ENCODE results near the gene TAF6. TPM values are rescaled to one million over a fixed set of nuclear protein-coding genes. Genes with fewer than 3 reads are reported as not detected.

The TAF6 gene
- total and polyA plus RNA-seq, 2 of the 4 experiments (the other 2 are of a cell fraction), result 11.3 to 55.3 TPM

GRCh38 chr7:100155553-100156317, 36.6 kb upstream of the TAF6 start:
- H3K9ac ChIP-seq (ENCODE audit: low read depth, low read length), result no peak overlapping the region
- no peak overlapping the region for H2AFZ ChIP-seq (replicated peaks; ENCODE audit: low read length, poor library complexity)
- no peak overlapping the region for H2BK120ac ChIP-seq (ENCODE audit: low read depth, low read length)
- no peak overlapping the region for H3K23ac ChIP-seq (ENCODE audit: low read depth, low read length)
- H2BK20ac ChIP-seq (ENCODE audit: low read depth, low read length), result no peak overlapping the region
- no peak overlapping the region for H3K56ac ChIP-seq (ENCODE audit: extremely low read depth, insufficient read depth, low read length)
- intact Hi-C loops (cut with micrococcal nuclease), result no loop called here
- H3K4me2 ChIP-seq (ENCODE audit: low read depth, low read length), result no peak overlapping the region
- 89% methylated on average over 9 of the region's 20 CpGs; no CpG with 5 or more reads in 1 of the 2 experiments for WGBS, 2 experiments (ENCODE audit: extremely low coverage in 2 of 2, insufficient read length in 1 of 2)
- H2BK5ac ChIP-seq (ENCODE audit: low read depth, low read length, poor library complexity, severe bottlenecking), result no peak overlapping the region
- POLR2A ChIA-PET (ENCODE audit: unreplicated experiment), result no interaction called here
- no TSS peak for BruUV-seq (replicated peaks)
- dilution Hi-C loops (cut with HindIII; ENCODE audit: low sequenced_read_pairs, unreplicated experiment), result no loop called here
- H3K79me1 ChIP-seq (ENCODE audit: low read depth in 1 of 2, low read length in 2 of 2), result peaks cover 19 to 65% of the 10 kb centered on the region in 2 experiments
- ATAC-seq (ENCODE audit: low read depth) (no peak), DNase-seq (no peak)
- H4K5ac ChIP-seq (ENCODE audit: low read depth, low read length), result no peak overlapping the region
- no peaks in the 10 kb centered on the region for H3K9me3 ChIP-seq (ENCODE audit: control insufficient read depth, insufficient read depth, low read length)
- no peak overlapping the region for H4K91ac ChIP-seq (ENCODE audit: insufficient read depth, low read depth, low read length)
- H3K36me3 ChIP-seq (ENCODE audit: control insufficient read depth, insufficient read depth, low read length), result peaks cover 42% of the 10 kb centered on the region
- no peak overlapping the region for H2AK5ac ChIP-seq (ENCODE audit: low read depth, low read length)
- no peak overlapping the region for H3K14ac ChIP-seq (replicated peaks; ENCODE audit: low read depth, low read length)
- H3K4me3 ChIP-seq (ENCODE audit: insufficient read depth, low read depth, low read length), result no peak overlapping the region
- H4K20me1 ChIP-seq (ENCODE audit: insufficient read depth, low read length), result peaks cover 23% of the 10 kb centered on the region
- in situ Hi-C loops (cut with MboI; ENCODE audit: low sequenced_read_pairs), result no loop called here
- no peak overlapping the region for H4K8ac ChIP-seq (ENCODE audit: low read depth in 2 of 2, low read length in 2 of 2)
- H3K9me1 ChIP-seq (ENCODE audit: insufficient read depth, low read length), result peaks cover 2% of the 10 kb centered on the region; the same call in 1 of the 2 replicates
- H3K18ac ChIP-seq (ENCODE audit: low read depth, low read length), result no peak overlapping the region
- H3K4ac ChIP-seq (ENCODE audit: low read depth, low read length), result no peak overlapping the region
- TF ChIP-seq, protein P1, sequence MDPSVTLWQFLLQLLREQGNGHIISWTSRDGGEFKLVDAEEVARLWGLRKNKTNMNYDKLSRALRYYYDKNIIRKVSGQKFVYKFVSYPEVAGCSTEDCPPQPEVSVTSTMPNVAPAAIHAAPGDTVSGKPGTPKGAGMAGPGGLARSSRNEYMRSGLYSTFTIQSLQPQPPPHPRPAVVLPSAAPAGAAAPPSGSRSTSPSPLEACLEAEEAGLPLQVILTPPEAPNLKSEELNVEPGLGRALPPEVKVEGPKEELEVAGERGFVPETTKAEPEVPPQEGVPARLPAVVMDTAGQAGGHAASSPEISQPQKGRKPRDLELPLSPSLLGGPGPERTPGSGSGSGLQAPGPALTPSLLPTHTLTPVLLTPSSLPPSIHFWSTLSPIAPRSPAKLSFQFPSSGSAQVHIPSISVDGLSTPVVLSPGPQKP (IDR thresholded peaks at IDR 0.05; ENCODE audit: borderline replicate concordance, low read depth, low read length), result no peak
- TF ChIP-seq RFX5 (IDR thresholded peaks at IDR 0.05; ENCODE audit: low read depth, low read length) (no peak), CHD1 (IDR thresholded peaks at IDR 0.05; ENCODE audit: low read depth, low read length) (no peak), CEBPB (IDR thresholded peaks at IDR 0.05; ENCODE audit: low read depth, low read length) (no peak), RAD21 (IDR thresholded peaks at IDR 0.05; ENCODE audit: low read length) (no peak), SMC3 (IDR thresholded peaks at IDR 0.05; ENCODE audit: low read depth, low read length) (no peak), MAFK (IDR thresholded peaks at IDR 0.05; ENCODE audit: low read depth, low read length) (no peak), NFE2L2 (IDR thresholded peaks at IDR 0.05; ENCODE audit: low read depth, low read length) (no peak), MXI1 (IDR thresholded peaks at IDR 0.05; ENCODE audit: borderline replicate concordance, low read depth, low read length) (no peak), USF2 (IDR thresholded peaks at IDR 0.05; ENCODE audit: low read depth, low read length) (no peak), FOS (IDR thresholded peaks at IDR 0.05; ENCODE audit: low read depth, low read length) (no peak), RCOR1 (IDR thresholded peaks at IDR 0.05; ENCODE audit: insufficient replicate concordance, low read length) (no peak)
- TF ChIP-seq, protein P2, sequence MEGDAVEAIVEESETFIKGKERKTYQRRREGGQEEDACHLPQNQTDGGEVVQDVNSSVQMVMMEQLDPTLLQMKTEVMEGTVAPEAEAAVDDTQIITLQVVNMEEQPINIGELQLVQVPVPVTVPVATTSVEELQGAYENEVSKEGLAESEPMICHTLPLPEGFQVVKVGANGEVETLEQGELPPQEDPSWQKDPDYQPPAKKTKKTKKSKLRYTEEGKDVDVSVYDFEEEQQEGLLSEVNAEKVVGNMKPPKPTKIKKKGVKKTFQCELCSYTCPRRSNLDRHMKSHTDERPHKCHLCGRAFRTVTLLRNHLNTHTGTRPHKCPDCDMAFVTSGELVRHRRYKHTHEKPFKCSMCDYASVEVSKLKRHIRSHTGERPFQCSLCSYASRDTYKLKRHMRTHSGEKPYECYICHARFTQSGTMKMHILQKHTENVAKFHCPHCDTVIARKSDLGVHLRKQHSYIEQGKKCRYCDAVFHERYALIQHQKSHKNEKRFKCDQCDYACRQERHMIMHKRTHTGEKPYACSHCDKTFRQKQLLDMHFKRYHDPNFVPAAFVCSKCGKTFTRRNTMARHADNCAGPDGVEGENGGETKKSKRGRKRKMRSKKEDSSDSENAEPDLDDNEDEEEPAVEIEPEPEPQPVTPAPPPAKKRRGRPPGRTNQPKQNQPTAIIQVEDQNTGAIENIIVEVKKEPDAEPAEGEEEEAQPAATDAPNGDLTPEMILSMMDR (conservative IDR thresholded peaks at IDR 0.05; ENCODE audit: low read depth, low read length), result no peak
- CTCF ChIA-PET, result no interaction called here
- H3K4me1 ChIP-seq (ENCODE audit: control insufficient read depth, insufficient read depth, low read length), result peaks cover 6% of the 10 kb centered on the region
- H3K27me3 ChIP-seq (ENCODE audit: control insufficient read depth, insufficient read depth, low read length), result no peaks in the 10 kb centered on the region
- H2BK15ac ChIP-seq (ENCODE audit: low read depth, low read length), result no peak overlapping the region
- no peak overlapping the region for H2AK9ac ChIP-seq (replicated peaks; ENCODE audit: low read depth, low read length, poor library complexity)
- H3K27ac ChIP-seq (ENCODE audit: insufficient read depth, low read length), result no peak overlapping the region
